ENCODE measurements around the gene CNTN4.

The CNTN4 gene

GRCh38 chr3:2589336-2589969 is 490.8 kb downstream of the CNTN4 start:
- DNase-seq (ENCODE audit: low spot score): no peak

- DNase-seq (ENCODE audit: low spot score): no peak
Observed at GRCh38 chr3:2595486-2595885, 496.8 kb downstream of the CNTN4 start.

- DNase-seq (ENCODE audit: low spot score): no peak
Observed at GRCh38 chr3:2597615-2598014, 498.9 kb downstream of the CNTN4 start.

GRCh38 chr3:2599471-2599870 is 500.8 kb downstream of the CNTN4 start:
- no peak for DNase-seq (ENCODE audit: low spot score)

- DNase-seq (ENCODE audit: low spot score): no peak
Observed at GRCh38 chr3:2603692-2604289, 505.1 kb downstream of the CNTN4 start.

- DNase-seq (ENCODE audit: low spot score): no peak
Observed at GRCh38 chr3:2614578-2614977, 515.9 kb downstream of the CNTN4 start.

- DNase-seq (ENCODE audit: low spot score): no peak
Observed at GRCh38 chr3:2615080-2615479, 516.4 kb downstream of the CNTN4 start.

GRCh38 chr3:2623436-2623835 is 524.8 kb downstream of the CNTN4 start:
- no peak for DNase-seq (ENCODE audit: low spot score)

- no peak for DNase-seq (ENCODE audit: low spot score)
Observed at GRCh38 chr3:2628117-2628516, 529.5 kb downstream of the CNTN4 start.

GRCh38 chr3:2635511-2635910 is 536.8 kb downstream of the CNTN4 start:
- DNase-seq (ENCODE audit: low spot score): no peak

- no peak for DNase-seq (ENCODE audit: low spot score)
Observed at GRCh38 chr3:2643606-2644005, 544.9 kb downstream of the CNTN4 start.

GRCh38 chr3:2645001-2645400 is 546.3 kb downstream of the CNTN4 start:
- DNase-seq (ENCODE audit: low spot score): no peak

GRCh38 chr3:2650746-2651145 is 552.1 kb downstream of the CNTN4 start:
- no peak for DNase-seq (ENCODE audit: low spot score)

- no peak for DNase-seq (ENCODE audit: low spot score)
Observed at GRCh38 chr3:2652386-2652785, 553.7 kb downstream of the CNTN4 start.

GRCh38 chr3:2653706-2654105 is 555.0 kb downstream of the CNTN4 start:
- DNase-seq (ENCODE audit: low spot score): no peak

- DNase-seq (ENCODE audit: low spot score): no peak
Observed at GRCh38 chr3:2655229-2655701, 556.6 kb downstream of the CNTN4 start.

- DNase-seq (ENCODE audit: low spot score): no peak
Observed at GRCh38 chr3:2656806-2657777, 558.4 kb downstream of the CNTN4 start.

- DNase-seq (ENCODE audit: low spot score): no peak
Observed at GRCh38 chr3:2657971-2658370, 559.3 kb downstream of the CNTN4 start.

GRCh38 chr3:2659896-2660295 is 561.2 kb downstream of the CNTN4 start:
- no peak for DNase-seq (ENCODE audit: low spot score)

- no peak for DNase-seq (ENCODE audit: low spot score)
Observed at GRCh38 chr3:2661078-2661477, 562.4 kb downstream of the CNTN4 start.

GRCh38 chr3:2677501-2677900 is 578.8 kb downstream of the CNTN4 start:
- DNase-seq (ENCODE audit: low spot score): no peak

- no peak for DNase-seq (ENCODE audit: low spot score)
Observed at GRCh38 chr3:2680236-2680635, 581.6 kb downstream of the CNTN4 start.

GRCh38 chr3:2684046-2684445 is 585.4 kb downstream of the CNTN4 start:
- DNase-seq (ENCODE audit: low spot score): no peak
